ENCODE data around the gene KCMF1.

DNA sequence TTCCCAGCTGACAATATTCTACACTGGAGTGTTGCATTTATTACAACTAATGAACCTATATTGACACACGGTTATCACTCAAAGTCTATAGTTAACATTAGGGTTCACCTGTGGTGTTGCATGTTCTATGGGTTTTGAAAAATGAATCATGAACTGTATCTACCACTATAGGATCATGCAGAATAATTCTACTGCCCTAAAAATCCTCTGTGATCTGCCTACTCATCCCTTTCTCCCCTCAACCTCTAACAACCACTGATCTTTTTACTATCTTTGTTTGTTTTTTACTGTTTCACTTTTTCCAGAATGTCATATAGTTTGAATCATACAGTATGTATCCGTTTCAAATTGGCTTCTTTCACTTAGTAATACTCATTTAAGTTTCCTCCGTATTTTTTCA lies 114.6 kb downstream of the KCMF1 start:
- TF ChIP-seq, protein P1, sequence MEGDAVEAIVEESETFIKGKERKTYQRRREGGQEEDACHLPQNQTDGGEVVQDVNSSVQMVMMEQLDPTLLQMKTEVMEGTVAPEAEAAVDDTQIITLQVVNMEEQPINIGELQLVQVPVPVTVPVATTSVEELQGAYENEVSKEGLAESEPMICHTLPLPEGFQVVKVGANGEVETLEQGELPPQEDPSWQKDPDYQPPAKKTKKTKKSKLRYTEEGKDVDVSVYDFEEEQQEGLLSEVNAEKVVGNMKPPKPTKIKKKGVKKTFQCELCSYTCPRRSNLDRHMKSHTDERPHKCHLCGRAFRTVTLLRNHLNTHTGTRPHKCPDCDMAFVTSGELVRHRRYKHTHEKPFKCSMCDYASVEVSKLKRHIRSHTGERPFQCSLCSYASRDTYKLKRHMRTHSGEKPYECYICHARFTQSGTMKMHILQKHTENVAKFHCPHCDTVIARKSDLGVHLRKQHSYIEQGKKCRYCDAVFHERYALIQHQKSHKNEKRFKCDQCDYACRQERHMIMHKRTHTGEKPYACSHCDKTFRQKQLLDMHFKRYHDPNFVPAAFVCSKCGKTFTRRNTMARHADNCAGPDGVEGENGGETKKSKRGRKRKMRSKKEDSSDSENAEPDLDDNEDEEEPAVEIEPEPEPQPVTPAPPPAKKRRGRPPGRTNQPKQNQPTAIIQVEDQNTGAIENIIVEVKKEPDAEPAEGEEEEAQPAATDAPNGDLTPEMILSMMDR (conservative IDR thresholded peaks at IDR 0.05), result no peak
- no peak for TF ChIP-seq EZH2 (IDR thresholded peaks at IDR 0.05; ENCODE audit: low read depth)
